AG04449 (cell line): ENCODE results near the gene RASGEF1B.

Source experiments
- CTCF ChIA-PET: fragments of 350-600 bp; formaldehyde crosslinking; extraction: SDS; loops from one replicate; lab custom pipeline; 2021; ENCODE audit warnings: antibody characterized with exemption; lab: Yijun Ruan, JAX
- POLR2A ChIA-PET: fragments of 400-600, 350-600 bp; formaldehyde crosslinking; extraction: SDS; loops from one replicate; lab custom pipeline; 2020; ENCODE audit warnings: antibody characterized with exemption, inconsistent platforms; lab: Yijun Ruan, JAX
- DNase-seq: peaks from one replicate; pipeline ENCODE4 v3.0.0-alpha.2; 2010; ENCODE audit warnings: low read depth, low spot score
- H3K4me3 ChIP-seq: 2 replicates; pipeline ENCODE4 v1.5.1; 2011; ENCODE audit warnings: low read depth, mild to moderate bottlenecking, control low read depth, low read length
- TF ChIP-seq, protein P1 (sequence below): IDR thresholded peaks from one replicate; pipeline ENCODE4 v1.5.1; 2011; ENCODE audit warnings: mild to moderate bottlenecking, moderate library complexity, low read length, control low read depth, inconsistent platforms; ENCODE audit not compliant: insufficient read depth; ENCODE audit errors: missing control alignments

Gene RASGEF1B

DNA sequence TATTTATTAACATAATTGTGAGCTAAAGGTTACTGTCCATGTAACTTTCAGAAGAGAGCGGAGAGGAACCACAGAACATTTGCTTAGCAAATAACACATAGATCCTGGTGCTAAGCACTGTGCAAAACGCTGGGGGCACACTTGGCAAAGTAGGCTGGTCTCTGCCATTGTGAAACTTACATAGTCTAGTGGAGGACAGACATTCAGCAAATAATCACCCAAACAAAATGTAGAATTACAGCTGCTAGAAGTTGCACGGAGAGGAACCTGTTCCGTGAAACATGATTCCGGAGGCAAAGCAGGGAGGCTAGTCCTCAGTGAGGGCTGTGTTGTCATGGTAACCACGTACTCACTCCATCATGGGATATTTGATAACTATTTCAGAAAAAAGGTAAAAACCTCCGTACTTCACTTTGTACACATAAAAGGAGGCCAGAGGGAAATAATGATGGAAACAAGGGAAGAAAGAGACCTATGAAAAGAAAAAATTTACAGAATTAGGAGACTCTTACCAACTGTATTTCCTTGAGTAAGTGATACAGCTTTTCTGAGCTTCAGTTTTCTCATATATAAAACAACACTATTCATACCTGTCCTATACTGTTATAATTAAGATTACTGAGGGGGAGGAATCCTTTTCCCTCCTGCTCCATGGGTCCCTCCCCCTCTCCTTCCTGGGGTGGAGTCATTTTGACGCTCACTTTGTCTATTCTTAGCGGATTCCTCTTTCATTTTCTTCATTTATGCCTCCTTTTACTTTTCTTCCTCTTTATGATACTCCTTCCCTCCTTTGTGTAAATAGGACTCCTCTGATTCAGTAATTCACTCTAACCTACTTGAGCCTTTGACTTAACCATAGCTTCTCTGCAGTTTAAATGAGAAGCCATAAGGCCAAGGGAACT lies 825 bp upstream of the RASGEF1B start:
- no peak overlapping the region; the same call in 1 of the 2 replicates for H3K4me3 ChIP-seq
- no peak for DNase-seq
- ChIA-PET POLR2A (no interaction called here), CTCF (interaction anchor here (1.5 to 1.8 kb wide), 2 partner anchors 9 to 12 kb away, joined by 4 to 6 read pairs; no protein-coding TSS in a partner anchor)
- TF ChIP-seq, protein P1, sequence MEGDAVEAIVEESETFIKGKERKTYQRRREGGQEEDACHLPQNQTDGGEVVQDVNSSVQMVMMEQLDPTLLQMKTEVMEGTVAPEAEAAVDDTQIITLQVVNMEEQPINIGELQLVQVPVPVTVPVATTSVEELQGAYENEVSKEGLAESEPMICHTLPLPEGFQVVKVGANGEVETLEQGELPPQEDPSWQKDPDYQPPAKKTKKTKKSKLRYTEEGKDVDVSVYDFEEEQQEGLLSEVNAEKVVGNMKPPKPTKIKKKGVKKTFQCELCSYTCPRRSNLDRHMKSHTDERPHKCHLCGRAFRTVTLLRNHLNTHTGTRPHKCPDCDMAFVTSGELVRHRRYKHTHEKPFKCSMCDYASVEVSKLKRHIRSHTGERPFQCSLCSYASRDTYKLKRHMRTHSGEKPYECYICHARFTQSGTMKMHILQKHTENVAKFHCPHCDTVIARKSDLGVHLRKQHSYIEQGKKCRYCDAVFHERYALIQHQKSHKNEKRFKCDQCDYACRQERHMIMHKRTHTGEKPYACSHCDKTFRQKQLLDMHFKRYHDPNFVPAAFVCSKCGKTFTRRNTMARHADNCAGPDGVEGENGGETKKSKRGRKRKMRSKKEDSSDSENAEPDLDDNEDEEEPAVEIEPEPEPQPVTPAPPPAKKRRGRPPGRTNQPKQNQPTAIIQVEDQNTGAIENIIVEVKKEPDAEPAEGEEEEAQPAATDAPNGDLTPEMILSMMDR = no peak

DNA sequence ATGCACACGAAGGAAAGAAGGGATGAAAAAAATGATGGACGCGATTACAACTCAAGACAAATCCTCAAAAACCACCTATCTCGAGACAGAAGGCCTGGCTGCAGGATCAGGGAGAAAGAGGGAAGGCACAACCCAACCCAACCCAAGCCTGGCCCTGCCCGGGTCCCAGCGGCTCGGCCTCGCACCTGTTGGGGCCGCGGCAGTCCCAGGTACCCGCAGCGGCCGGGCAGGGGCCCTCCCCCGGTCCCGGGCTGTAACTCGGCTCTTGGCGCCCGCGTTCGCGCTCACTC lies 464 bp downstream of the RASGEF1B start:
- no peak for DNase-seq
- TF ChIP-seq, protein P1 = no peak
- ChIA-PET CTCF (interaction anchor here (1.5 kb wide), 1 partner anchor 798 kb away, joined by 3 read pairs; no protein-coding TSS in a partner anchor), POLR2A (no interaction called here)
- peak overlapping the region; percentile 61 for H3K4me3 ChIP-seq

DNA sequence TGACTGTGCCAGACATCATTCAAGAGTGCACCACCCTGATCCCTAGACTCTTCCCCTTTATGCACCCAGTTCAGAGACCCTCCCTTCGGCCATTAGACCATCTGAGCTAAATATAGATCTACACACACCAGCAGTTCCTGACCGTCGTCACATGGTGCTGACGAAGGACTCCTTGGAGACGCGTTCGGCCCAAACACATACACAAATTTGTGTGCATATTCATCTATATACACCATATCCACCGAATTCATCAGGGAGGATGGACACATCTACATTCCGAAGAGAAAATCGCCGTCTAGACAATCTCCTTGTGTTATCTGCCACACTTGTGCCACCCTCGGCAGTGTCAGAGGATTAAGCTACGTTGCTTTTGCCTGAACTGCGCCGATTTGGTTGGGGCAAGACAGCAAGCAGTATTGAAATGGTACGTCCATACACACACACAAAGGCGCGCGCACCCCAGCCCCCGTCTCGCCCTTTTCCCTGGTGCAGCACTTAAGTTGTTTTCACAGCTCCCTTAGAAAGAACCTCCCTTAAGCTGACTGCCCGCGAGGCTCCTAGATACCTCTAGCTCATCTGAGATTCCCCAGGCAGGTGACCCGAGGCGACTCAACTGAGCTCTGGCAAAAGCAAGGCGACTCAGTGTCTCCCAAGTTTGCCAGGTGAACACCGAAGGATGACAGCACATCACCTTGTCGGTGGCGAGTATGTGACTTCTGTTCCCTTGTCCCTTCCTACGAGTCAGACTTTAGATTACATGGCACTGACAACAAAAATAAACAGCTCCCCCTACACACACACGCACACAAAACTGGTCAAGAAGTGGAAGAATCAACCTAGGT lies 1.0 kb downstream of the RASGEF1B start:
- POLR2A ChIA-PET = no interaction called here
- TF ChIP-seq, protein P1 = no peak
- CTCF ChIA-PET = interaction anchor here (1.2 to 5.5 kb wide), 3 partner anchors 28 to 798 kb away, joined by 3 to 42 read pairs (median 3); no protein-coding TSS in a partner anchor
- no peak for DNase-seq
- peak overlapping the region; percentile 61 for H3K4me3 ChIP-seq

DNA sequence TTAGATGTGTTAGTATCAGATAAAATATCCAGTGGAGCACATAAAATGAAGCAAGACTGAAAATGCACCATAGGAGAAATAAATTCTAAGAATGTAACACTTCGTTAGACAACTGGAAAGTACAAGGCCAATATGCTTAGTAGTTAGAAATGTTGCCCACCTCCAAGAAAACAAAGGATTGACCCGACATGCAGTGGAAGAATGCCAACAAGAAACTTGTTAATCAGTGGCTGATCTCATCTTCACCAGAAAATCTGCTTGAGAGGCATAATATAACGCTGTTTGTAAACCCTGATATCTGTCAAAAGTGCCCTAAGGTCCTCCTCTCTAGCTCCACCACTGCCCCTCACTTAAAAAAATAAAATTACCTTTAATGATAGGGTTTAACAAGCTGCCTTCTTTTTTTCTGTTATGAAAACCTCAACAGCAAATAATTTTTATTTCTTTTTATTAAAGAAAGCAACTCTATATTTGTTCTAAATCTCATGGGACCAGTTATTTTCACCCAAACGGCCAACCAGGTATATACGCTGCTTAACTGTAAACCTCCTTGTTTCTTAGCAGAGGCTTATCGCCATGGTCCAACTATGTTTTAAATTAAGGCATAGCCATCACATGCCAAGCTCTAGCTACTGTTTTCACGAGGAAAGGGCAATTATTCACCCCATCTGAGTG lies 1.8 kb downstream of the RASGEF1B start:
- DNase-seq = no peak
- no peak overlapping the region for H3K4me3 ChIP-seq
- CTCF ChIA-PET = interaction anchor here (1.2 to 5.5 kb wide), 5 partner anchors 27 to 799 kb away, joined by 3 to 42 read pairs (median 3); no protein-coding TSS in a partner anchor
- POLR2A ChIA-PET = no interaction called here
- TF ChIP-seq, protein P1 = no peak

DNA sequence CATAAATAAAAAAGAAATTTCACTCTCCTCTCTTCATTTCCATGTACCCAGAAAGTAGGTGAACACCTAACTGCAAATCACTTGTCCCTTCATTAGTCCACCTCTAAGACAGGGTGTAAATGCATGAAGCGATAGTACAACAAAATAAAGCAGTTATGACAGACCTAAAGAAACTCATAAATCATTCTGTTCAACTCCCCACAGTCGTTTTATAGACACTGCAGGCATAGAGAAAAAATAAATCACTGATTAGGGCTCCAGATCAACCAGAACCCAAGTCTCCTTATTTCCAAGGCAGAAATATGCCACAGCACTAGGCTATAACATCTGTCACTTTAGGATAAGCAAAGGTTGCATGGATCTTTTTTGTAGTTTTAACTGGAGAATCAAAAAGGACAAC lies 3.0 kb downstream of the RASGEF1B start:
- no peak overlapping the region for H3K4me3 ChIP-seq
- POLR2A ChIA-PET = no interaction called here
- no peak for DNase-seq
- CTCF ChIA-PET = interaction anchor here (1.2 to 5.5 kb wide), 3 partner anchors 375 to 800 kb away, joined by 3 to 42 read pairs (median 3); no protein-coding TSS in a partner anchor
- TF ChIP-seq, protein P1 = no peak

DNA sequence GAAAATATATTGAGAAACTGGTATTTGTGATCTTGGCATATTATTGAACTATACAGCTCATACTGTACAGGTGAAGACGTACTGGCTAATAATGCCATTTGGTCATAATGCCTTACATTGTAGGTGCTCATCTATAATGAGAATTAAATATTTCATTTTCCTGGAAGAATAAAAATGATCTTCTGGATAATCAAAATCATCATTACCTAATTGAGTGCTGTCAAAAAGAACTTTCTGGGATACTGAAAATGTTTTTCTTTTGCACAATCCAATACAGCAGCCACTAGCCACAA lies 4.1 kb downstream of the RASGEF1B start:
- TF ChIP-seq, protein P1 = no peak
- CTCF ChIA-PET = interaction anchor here (0.6 to 5.5 kb wide), 19 partner anchors 9 to 892 kb away, joined by 3 to 57 read pairs (median 4); no protein-coding TSS in a partner anchor
- POLR2A ChIA-PET = no interaction called here
- no peak for DNase-seq
- H3K4me3 ChIP-seq = no peak overlapping the region
